Motor neuron (in vitro differentiated cells): ENCODE measurements around the gene CACNA1I. TPM values are rescaled to one million over a fixed set of nuclear protein-coding genes. Genes with fewer than 3 reads are reported as not detected.

Experiments used
- ATAC-seq, 8 experiments: fragments of 200-7000 bp; cut with Tn5 transposase; replicated peaks in 6 of 8; 2 replicates each; pipeline ENCODE4 v1.8.0; 2021; ENCODE audit warnings: mild to moderate bottlenecking in 8 of 8, moderate library complexity in 8 of 8
- H3K27ac ChIP-seq, 2 donors: fragments of 250-450 bp; sonication (Bioruptor Pico); 2 replicates each; pipeline ENCODE4 v1.9.0; 2021; ENCODE audit warnings: antibody characterized with exemption in 2 of 2, mild to moderate bottlenecking in 2 of 2, moderate library complexity in 1 of 2
- H3K4me1 ChIP-seq, 2 donors: fragments of 250-450 bp; sonication (Bioruptor Pico); replicated peaks in 1 of 2; 2 replicates each; pipeline ENCODE4 v1.6.1; 2021; ENCODE audit warnings: antibody characterized with exemption in 2 of 2, mild to moderate bottlenecking in 2 of 2, moderate library complexity in 1 of 2
- H3K4me3 ChIP-seq, 5 donors: fragments of 250-450 bp; sonication (Bioruptor Pico); 2 replicates each; pipeline ENCODE4 v1.9.0; 2021; ENCODE audit warnings: antibody characterized with exemption in 5 of 5, mild to moderate bottlenecking in 5 of 5, moderate library complexity in 4 of 5
- WGBS, 10 experiments: fragments of 450-650 bp; shearing (Covaris generic); methylation state at CpG; one replicate each; pipeline ENCODE4 v1.0.0; 2022; 5-methylcytosine and 5-hydroxymethylcytosine counted together
- in situ Hi-C, 9 experiments: fragments of 400-800 bp; cut with MboI; loops; one replicate each; pipeline ENCODE4 v1.15.0; 2021; ENCODE audit warnings: low sequenced_read_pairs in 9 of 9, low pct_unique_long_range_greater_than_20kb in 2 of 9; ENCODE audit not compliant: unreplicated experiment in 9 of 9
- total RNA-seq, 8 experiments: library from RNA; unstranded; fragments of 300-600 nt; gene quantifications; 2 replicates each; pipeline versions ENCODE4 v1.2.3 to v1.2.4, GENCODE V29; 2022

Gene CACNA1I
- total RNA-seq, 8 experiments from 2014 or later, result 0.09 to 1.00 (median 0.24) TPM

GRCh38 chr22:39666495-39666894, 95.9 kb downstream of the CACNA1I start:
- Histone ChIP-seq H3K4me3 (no peak overlapping the region), H3K4me1 (peaks cover 9 to 10% of the 10 kb centered on the region in 2 donors), H3K27ac (no peak overlapping the region)
- in situ Hi-C loops, result no loop called here
- WGBS, 10 experiments, result 20 to 83% methylated on average over 1 to 2 of the region's 5 CpGs; no CpG with 5 or more reads in 8 of the 10 experiments
- no peak for ATAC-seq

DNA sequence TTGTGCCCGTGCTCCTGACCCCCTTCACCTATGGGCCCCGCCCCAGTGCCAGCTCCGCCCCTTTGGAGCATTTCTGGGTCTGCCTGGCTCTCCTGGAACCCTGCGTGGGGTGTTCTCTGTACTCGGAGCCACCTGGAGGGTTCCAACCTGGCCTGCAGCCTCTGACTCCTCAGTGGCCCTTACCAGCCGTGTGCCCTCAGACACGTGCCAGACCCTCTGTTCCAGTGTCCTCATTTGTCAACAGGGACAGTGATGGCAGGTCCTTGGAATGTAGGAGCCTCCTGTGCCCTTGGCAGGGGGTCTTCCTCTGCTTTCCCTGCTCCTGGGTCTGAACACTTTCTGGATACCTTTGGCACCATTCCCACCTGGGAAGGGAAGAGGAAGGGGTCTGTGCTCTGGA, 96.4 kb downstream of the CACNA1I start:
- in situ Hi-C loops, result no loop called here
- H3K27ac ChIP-seq, result no peak overlapping the region
- H3K4me1 ChIP-seq, result peaks cover 7 to 10% of the 10 kb centered on the region in 2 donors
- WGBS, 10 experiments, result 26 to 100% (median 40%) methylated on average over 1 to 3 of the region's 7 CpGs; no CpG with 5 or more reads in 7 of the 10 experiments
- no peak for ATAC-seq
- no peak overlapping the region for H3K4me3 ChIP-seq

- Histone ChIP-seq H3K4me3 (no peak overlapping the region), H3K27ac (no peak overlapping the region), H3K4me1 (no peaks in the 10 kb centered on the region)
- in situ Hi-C loops, result no loop called here
- WGBS, 10 experiments, result 20 to 90% methylated on average over 1 to 2 of the region's 2 CpGs; no CpG with 5 or more reads in 8 of the 10 experiments
- no peak for ATAC-seq
Observed at GRCh38 chr22:39669432-39669831, 98.9 kb downstream of the CACNA1I start.

GRCh38 chr22:39671936-39672335, 101.4 kb downstream of the CACNA1I start:
- no peak for ATAC-seq
- Histone ChIP-seq H3K4me3 (no peak overlapping the region), H3K27ac (no peak overlapping the region), H3K4me1 (peaks cover 0 to 10% of the 10 kb centered on the region in 2 donors)
- 17 to 100% (median 78%) methylated on average over 1 to 3 of the region's 3 CpGs; no CpG with 5 or more reads in 1 of the 10 experiments for WGBS, 10 experiments
- in situ Hi-C loops, result no loop called here

GRCh38 chr22:39674536-39674935, 104.0 kb downstream of the CACNA1I start:
- peaks cover 0 to 10% of the 10 kb centered on the region in 2 donors for H3K4me1 ChIP-seq
- no peak overlapping the region for H3K4me3 ChIP-seq
- in situ Hi-C loops, result no loop called here
- peak in 2 of 8 experiments; percentile 67 to 91 for ATAC-seq
- no peak overlapping the region for H3K27ac ChIP-seq
- WGBS, 10 experiments, result 6 to 90% (median 66%) methylated on average over 1 to 3 of the region's 7 CpGs; no CpG with 5 or more reads in 5 of the 10 experiments

- no peak overlapping the region for H3K4me3 ChIP-seq
- in situ Hi-C loops, result no loop called here
- peak in 5 of 8 experiments; percentile 70 to 87 (median 73) for ATAC-seq
- WGBS, 10 experiments, result 52 to 80% (median 64%) methylated on average over 1 to 6 of the region's 10 CpGs; no CpG with 5 or more reads in 3 of the 10 experiments
- H3K27ac ChIP-seq, result no peak overlapping the region
- H3K4me1 ChIP-seq, result peaks cover 0 to 10% of the 10 kb centered on the region in 2 donors
Observed at GRCh38 chr22:39675947-39676346, 105.4 kb downstream of the CACNA1I start.

- no peak for ATAC-seq
- in situ Hi-C loops, result no loop called here
- Histone ChIP-seq H3K27ac (no peak overlapping the region), H3K4me1 (peaks cover 0 to 10% of the 10 kb centered on the region in 2 donors), H3K4me3 (no peak overlapping the region)
- 80 to 100% (median 93%) methylated on average over 1 to 7 of the region's 12 CpGs; no CpG with 5 or more reads in 7 of the 10 experiments for WGBS, 10 experiments
Observed at GRCh38 chr22:39677967-39678366, 107.4 kb downstream of the CACNA1I start.

DNA sequence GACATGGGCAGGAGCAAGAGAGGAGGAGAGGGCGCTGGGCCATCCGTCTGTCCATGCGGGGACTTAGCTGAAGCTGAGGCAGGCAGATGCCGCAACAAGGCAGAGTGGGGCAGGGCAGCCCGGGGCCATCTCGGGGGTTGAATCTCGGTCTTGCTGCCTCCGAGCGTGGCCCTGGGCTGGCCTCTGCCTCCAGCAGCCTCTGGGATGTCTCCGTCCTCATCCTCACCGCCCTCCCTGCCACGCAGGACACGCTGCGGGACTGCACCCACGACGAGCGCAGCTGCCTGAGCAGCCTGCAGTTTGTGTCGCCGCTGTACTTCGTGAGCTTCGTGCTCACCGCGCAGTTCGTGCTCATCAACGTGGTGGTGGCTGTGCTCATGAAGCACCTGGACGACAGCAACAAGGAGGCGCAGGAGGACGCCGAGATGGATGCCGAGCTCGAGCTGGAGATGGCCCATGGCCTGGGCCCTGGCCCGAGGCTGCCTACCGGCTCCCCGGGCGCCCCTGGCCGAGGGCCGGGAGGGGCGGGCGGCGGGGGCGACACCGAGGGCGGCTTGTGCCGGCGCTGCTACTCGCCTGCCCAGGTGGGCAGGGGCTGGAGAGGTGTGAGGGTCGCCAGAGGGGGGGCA, 108.4 kb downstream of the CACNA1I start:
- H3K4me3 ChIP-seq, result no peak overlapping the region
- H3K4me1 ChIP-seq, result peaks cover 0 to 10% of the 10 kb centered on the region in 2 donors
- ATAC-seq, result no peak
- no peak overlapping the region for H3K27ac ChIP-seq
- WGBS, 10 experiments, result 78% methylated on average over 9 of the region's 47 CpGs; no CpG with 5 or more reads in 9 of the 10 experiments
- in situ Hi-C loops, result no loop called here

- no CpG with 5 or more reads among the region's 17 CpGs for WGBS, 10 experiments
- ATAC-seq, result no peak
- H3K4me3 ChIP-seq, result no peak overlapping the region
- peaks cover 0 to 10% of the 10 kb centered on the region in 2 donors for H3K4me1 ChIP-seq
- H3K27ac ChIP-seq, result no peak overlapping the region
- in situ Hi-C loops, result no loop called here
Observed at GRCh38 chr22:39679652-39680051, 109.1 kb downstream of the CACNA1I start.

GRCh38 chr22:39680486-39680885, 109.9 kb downstream of the CACNA1I start:
- WGBS, 10 experiments, result 10 to 100% (median 40%) methylated on average over 1 to 3 of the region's 9 CpGs; no CpG with 5 or more reads in 7 of the 10 experiments
- ATAC-seq, result no peak
- Histone ChIP-seq H3K4me1 (peaks cover 3 to 13% of the 10 kb centered on the region in 2 donors), H3K27ac (no peak overlapping the region), H3K4me3 (no peak overlapping the region)
- in situ Hi-C loops, result no loop called here

DNA sequence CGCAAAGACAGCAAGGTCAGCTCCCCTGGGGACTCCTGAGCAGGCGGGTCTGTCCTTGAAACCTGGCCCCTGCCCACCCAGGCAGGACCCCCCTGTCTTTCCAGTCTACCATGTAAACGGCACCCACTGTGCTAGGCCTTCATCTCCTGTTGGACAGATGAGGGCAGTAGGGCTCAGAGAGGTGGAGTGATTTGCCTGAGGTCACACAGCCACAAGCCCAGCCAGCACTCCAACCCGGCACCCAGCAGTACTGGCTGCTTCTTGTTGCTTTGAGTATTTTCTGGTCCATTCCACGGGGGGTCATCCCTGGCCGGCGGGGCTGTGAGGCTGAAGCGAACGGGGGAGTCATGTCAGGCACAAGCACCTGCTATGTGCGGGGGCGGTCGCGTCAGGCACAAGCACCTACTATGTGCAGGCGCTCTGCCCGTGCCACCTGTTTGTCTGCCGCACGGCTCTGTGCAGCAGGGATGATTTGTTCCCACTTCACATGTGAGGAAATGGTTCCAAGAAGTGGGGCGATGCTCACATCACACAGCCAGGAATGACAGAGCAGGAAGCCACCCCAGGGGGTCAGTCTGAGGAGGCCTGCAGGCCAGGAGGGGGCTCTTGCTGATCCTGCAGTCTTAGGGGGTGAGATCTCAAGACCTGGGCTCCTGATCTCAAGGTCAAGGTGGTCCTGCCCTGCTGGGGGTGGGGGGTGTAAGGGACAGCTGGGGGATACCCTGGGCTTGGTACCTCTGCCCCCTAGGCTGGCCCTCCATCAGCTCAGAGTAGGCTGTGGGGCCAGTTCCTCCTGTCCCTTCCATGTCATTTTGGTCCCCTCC, 110.7 kb downstream of the CACNA1I start:
- WGBS, 10 experiments, result 40 to 90% (median 74%) methylated on average over 1 to 7 of the region's 18 CpGs; no CpG with 5 or more reads in 6 of the 10 experiments

GRCh38 chr22:39682994-39683393, 112.4 kb downstream of the CACNA1I start:
- in situ Hi-C loops, result no loop called here
- Histone ChIP-seq H3K4me3 (no peak overlapping the region), H3K4me1 (peaks cover 10% of the 10 kb centered on the region in 2 donors), H3K27ac (no peak overlapping the region)
- 20 to 67% (median 45%) methylated on average over 1 to 2 of the region's 4 CpGs; no CpG with 5 or more reads in 4 of the 10 experiments for WGBS, 10 experiments
- no peak for ATAC-seq

More for the DNA sequence above, 110.7 kb downstream of the CACNA1I start:
- ATAC-seq, result no peak
- H3K4me3 ChIP-seq, result no peak overlapping the region
- in situ Hi-C loops, result no loop called here
- peaks cover 10 to 12% of the 10 kb centered on the region in 2 donors for H3K4me1 ChIP-seq
- H3K27ac ChIP-seq, result no peak overlapping the region

GRCh38 chr22:39683639-39684038, 113.1 kb downstream of the CACNA1I start:
- H3K4me1 ChIP-seq, result peaks cover 10% of the 10 kb centered on the region in 2 donors
- no peak for ATAC-seq
- in situ Hi-C loops, result no loop called here
- no CpG with 5 or more reads among the region's 5 CpGs for WGBS, 10 experiments
- no peak overlapping the region for H3K27ac ChIP-seq
- H3K4me3 ChIP-seq, result no peak overlapping the region
